ENCODE data around the gene TENM3.

The TENM3 gene

GRCh38 chr4:182475539-182475938 lies 232.3 kb downstream of the TENM3 start:
- Histone ChIP-seq H3K27ac (ENCODE audit: low read depth, low read length) (no peak overlapping the region), H3K4me1 (ENCODE audit: control insufficient read depth, insufficient read depth, low read length, unreplicated experiment) (no peaks in the 10 kb centered on the region), H3K36me3 (ENCODE audit: insufficient read depth, low read length) (no peaks in the 10 kb centered on the region), H3K27me3 (ENCODE audit: insufficient read depth, low read length) (no peaks in the 10 kb centered on the region), H3K79me2 (ENCODE audit: control insufficient read depth, insufficient read depth, low read length, unreplicated experiment) (no peaks in the 10 kb centered on the region), H3K4me3 (ENCODE audit: low read depth, low read length) (no peak overlapping the region), H2AFZ (ENCODE audit: low read length, unreplicated experiment) (no peak overlapping the region)

DNA sequence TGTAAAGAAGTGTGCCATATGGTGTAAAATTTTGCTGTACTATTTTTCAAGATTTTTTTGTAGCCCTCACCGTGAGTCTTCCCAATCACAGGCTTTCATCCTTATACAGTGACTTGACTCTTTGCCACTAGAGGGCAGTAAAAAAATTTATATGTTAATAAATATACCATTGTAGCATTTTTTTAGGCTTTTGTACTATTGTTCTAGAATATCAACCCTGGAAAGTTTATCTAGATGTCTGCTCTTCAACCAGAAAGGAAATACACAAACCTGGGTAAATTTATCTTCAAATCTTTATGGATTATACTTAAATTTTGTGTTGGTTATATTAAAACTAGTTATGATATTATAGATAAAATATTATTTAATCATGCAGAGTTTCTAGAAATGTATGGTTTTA lies 235.3 kb downstream of the TENM3 start:
- Histone ChIP-seq H3K36me3 (ENCODE audit: insufficient read depth, low read length) (no peaks in the 10 kb centered on the region), H3K27ac (ENCODE audit: low read depth, low read length) (no peak overlapping the region), H3K4me3 (ENCODE audit: low read depth, low read length) (no peak overlapping the region), H3K27me3 (ENCODE audit: insufficient read depth, low read length) (no peaks in the 10 kb centered on the region), H3K4me1 (ENCODE audit: control insufficient read depth, insufficient read depth, low read length, unreplicated experiment) (no peaks in the 10 kb centered on the region), H2AFZ (ENCODE audit: low read length, unreplicated experiment) (no peak overlapping the region), H3K79me2 (ENCODE audit: control insufficient read depth, insufficient read depth, low read length, unreplicated experiment) (no peaks in the 10 kb centered on the region)

GRCh38 chr4:182483685-182484084 lies 240.5 kb downstream of the TENM3 start:
- no peaks in the 10 kb centered on the region for H3K79me2 ChIP-seq (ENCODE audit: control insufficient read depth, insufficient read depth, low read length, unreplicated experiment)
- no peaks in the 10 kb centered on the region; the same call in 1 of the 2 replicates for H3K36me3 ChIP-seq (ENCODE audit: insufficient read depth, low read length)
- no peak overlapping the region for H3K4me3 ChIP-seq (ENCODE audit: low read depth, low read length)
- H3K27me3 ChIP-seq (ENCODE audit: insufficient read depth, low read length) = no peaks in the 10 kb centered on the region
- no peak overlapping the region for H3K27ac ChIP-seq (ENCODE audit: low read depth, low read length)
- no peak overlapping the region for H2AFZ ChIP-seq (ENCODE audit: low read length, unreplicated experiment)
- no peaks in the 10 kb centered on the region for H3K4me1 ChIP-seq (ENCODE audit: control insufficient read depth, insufficient read depth, low read length, unreplicated experiment)

DNA sequence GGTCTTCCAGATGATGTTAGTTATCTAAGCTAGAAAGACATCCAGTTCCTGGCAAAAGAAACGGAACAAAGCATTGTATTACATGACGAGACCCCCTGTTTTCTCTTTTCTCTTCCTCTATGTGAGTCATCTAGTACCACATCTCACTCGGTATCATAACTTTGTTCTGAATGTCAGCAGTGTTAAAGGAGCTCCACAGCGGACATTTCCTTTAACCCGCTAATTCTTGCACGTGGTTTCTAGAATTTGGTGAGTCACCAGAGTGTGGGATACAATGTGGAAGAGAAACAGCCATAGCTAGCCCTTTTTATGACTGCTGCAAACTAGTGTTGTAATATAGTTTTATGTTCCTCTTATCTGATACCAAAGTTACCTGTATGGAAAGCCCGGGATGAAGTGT lies 243.7 kb downstream of the TENM3 start:
- H3K4me3 ChIP-seq (ENCODE audit: low read depth, low read length) = no peak overlapping the region

DNA sequence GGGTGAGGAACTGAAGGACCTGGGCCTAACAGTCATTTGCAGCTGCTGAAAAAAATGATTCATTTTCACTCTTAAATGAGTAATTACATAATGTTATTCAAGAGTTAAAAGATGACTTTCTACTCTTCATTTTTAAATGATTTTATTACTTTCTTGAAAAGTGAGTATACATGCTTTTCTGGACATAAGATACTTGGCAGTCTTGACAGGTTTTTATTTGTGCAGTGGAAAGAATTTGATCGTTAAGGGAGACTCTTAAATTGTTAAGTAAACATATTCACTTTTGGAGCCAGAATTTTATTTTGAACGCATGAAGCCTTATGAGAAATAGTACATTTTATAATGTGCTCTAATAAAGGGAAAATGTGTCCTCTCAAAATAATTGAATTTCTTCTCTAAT lies 245.7 kb downstream of the TENM3 start:
- no peaks in the 10 kb centered on the region for H3K79me2 ChIP-seq (ENCODE audit: control insufficient read depth, insufficient read depth, low read length, unreplicated experiment)
- H3K4me3 ChIP-seq (ENCODE audit: low read depth, low read length) = no peak overlapping the region
- no peak overlapping the region for H3K27ac ChIP-seq (ENCODE audit: low read depth, low read length)
- H3K36me3 ChIP-seq (ENCODE audit: insufficient read depth, low read length) = no peaks in the 10 kb centered on the region; the same call in 1 of the 2 replicates
- peaks cover 14% of the 10 kb centered on the region for H3K4me1 ChIP-seq (ENCODE audit: control insufficient read depth, insufficient read depth, low read length, unreplicated experiment)
- H2AFZ ChIP-seq (ENCODE audit: low read length, unreplicated experiment) = no peak overlapping the region
- H3K27me3 ChIP-seq (ENCODE audit: insufficient read depth, low read length) = no peaks in the 10 kb centered on the region

More for the DNA sequence above, 243.7 kb downstream of the TENM3 start:
- Histone ChIP-seq H3K36me3 (ENCODE audit: insufficient read depth, low read length) (no peaks in the 10 kb centered on the region; the same call in 1 of the 2 replicates), H3K79me2 (ENCODE audit: control insufficient read depth, insufficient read depth, low read length, unreplicated experiment) (no peaks in the 10 kb centered on the region), H3K27me3 (ENCODE audit: insufficient read depth, low read length) (no peaks in the 10 kb centered on the region), H3K4me1 (ENCODE audit: control insufficient read depth, insufficient read depth, low read length, unreplicated experiment) (peaks cover 3% of the 10 kb centered on the region), H3K27ac (ENCODE audit: low read depth, low read length) (no peak overlapping the region), H2AFZ (ENCODE audit: low read length, unreplicated experiment) (no peak overlapping the region)

DNA sequence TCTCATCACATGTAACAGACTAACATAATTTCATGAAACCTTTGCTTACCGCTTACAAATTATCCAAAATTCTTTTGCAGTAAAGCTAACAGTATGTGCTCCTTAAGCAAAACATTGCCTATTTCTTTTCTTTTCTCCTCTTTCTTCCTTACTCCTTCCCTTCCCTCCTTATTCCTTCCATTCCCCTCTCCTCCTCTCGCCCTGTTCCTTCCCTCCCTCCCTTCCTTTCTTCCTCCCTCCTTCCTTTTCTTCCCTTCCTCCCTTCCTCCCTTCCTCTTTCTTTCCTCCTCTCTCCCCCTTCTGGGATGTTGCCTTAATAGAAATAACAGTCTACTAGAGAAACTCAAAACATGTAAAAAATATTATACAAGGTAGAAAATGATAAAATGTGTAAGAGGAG lies 246.4 kb downstream of the TENM3 start:
- peaks cover 14% of the 10 kb centered on the region for H3K4me1 ChIP-seq (ENCODE audit: control insufficient read depth, insufficient read depth, low read length, unreplicated experiment)
- no peak overlapping the region for H2AFZ ChIP-seq (ENCODE audit: low read length, unreplicated experiment)
- H3K79me2 ChIP-seq (ENCODE audit: control insufficient read depth, insufficient read depth, low read length, unreplicated experiment) = no peaks in the 10 kb centered on the region
- H3K36me3 ChIP-seq (ENCODE audit: insufficient read depth, low read length) = no peaks in the 10 kb centered on the region; the same call in 1 of the 2 replicates
- no peak overlapping the region for H3K27ac ChIP-seq (ENCODE audit: low read depth, low read length)
- H3K4me3 ChIP-seq (ENCODE audit: low read depth, low read length) = no peak overlapping the region
- H3K27me3 ChIP-seq (ENCODE audit: insufficient read depth, low read length) = no peaks in the 10 kb centered on the region

GRCh38 chr4:182491719-182492118 lies 248.5 kb downstream of the TENM3 start:
- Histone ChIP-seq H2AFZ (ENCODE audit: low read length, unreplicated experiment) (peak overlapping the region; percentile 85), H3K4me1 (ENCODE audit: control insufficient read depth, insufficient read depth, low read length, unreplicated experiment) (peaks cover 14% of the 10 kb centered on the region), H3K27me3 (ENCODE audit: insufficient read depth, low read length) (no peaks in the 10 kb centered on the region), H3K4me3 (ENCODE audit: low read depth, low read length) (peak overlapping the region; percentile 68), H3K27ac (ENCODE audit: low read depth, low read length) (peak overlapping the region; percentile 86), H3K36me3 (ENCODE audit: insufficient read depth, low read length) (no peaks in the 10 kb centered on the region; the same call in 1 of the 2 replicates), H3K79me2 (ENCODE audit: control insufficient read depth, insufficient read depth, low read length, unreplicated experiment) (no peaks in the 10 kb centered on the region)

GRCh38 chr4:182492423-182492822 lies 249.2 kb downstream of the TENM3 start:
- Histone ChIP-seq H3K27ac (ENCODE audit: low read depth, low read length) (peak overlapping the region; percentile 86), H3K4me1 (ENCODE audit: control insufficient read depth, insufficient read depth, low read length, unreplicated experiment) (peaks cover 14% of the 10 kb centered on the region), H3K79me2 (ENCODE audit: control insufficient read depth, insufficient read depth, low read length, unreplicated experiment) (no peaks in the 10 kb centered on the region), H3K4me3 (ENCODE audit: low read depth, low read length) (peak overlapping the region; percentile 68), H3K27me3 (ENCODE audit: insufficient read depth, low read length) (no peaks in the 10 kb centered on the region), H3K36me3 (ENCODE audit: insufficient read depth, low read length) (no peaks in the 10 kb centered on the region; the same call in 1 of the 2 replicates), H2AFZ (ENCODE audit: low read length, unreplicated experiment) (peak overlapping the region; percentile 85)

GRCh38 chr4:182493377-182493776 lies 250.2 kb downstream of the TENM3 start:
- H3K36me3 ChIP-seq (ENCODE audit: insufficient read depth, low read length) = no peaks in the 10 kb centered on the region
- H3K4me1 ChIP-seq (ENCODE audit: control insufficient read depth, insufficient read depth, low read length, unreplicated experiment) = peaks cover 14% of the 10 kb centered on the region
- no peaks in the 10 kb centered on the region for H3K79me2 ChIP-seq (ENCODE audit: control insufficient read depth, insufficient read depth, low read length, unreplicated experiment)
- no peak overlapping the region for H2AFZ ChIP-seq (ENCODE audit: low read length, unreplicated experiment)
- no peaks in the 10 kb centered on the region for H3K27me3 ChIP-seq (ENCODE audit: insufficient read depth, low read length)
- no peak overlapping the region for H3K27ac ChIP-seq (ENCODE audit: low read depth, low read length)
- no peak overlapping the region for H3K4me3 ChIP-seq (ENCODE audit: low read depth, low read length)

GRCh38 chr4:182494103-182494502 lies 250.9 kb downstream of the TENM3 start:
- H3K27ac ChIP-seq (ENCODE audit: low read depth, low read length) = no peak overlapping the region

GRCh38 chr4:182495031-182495430 lies 251.8 kb downstream of the TENM3 start:
- Histone ChIP-seq H3K36me3 (ENCODE audit: insufficient read depth, low read length) (no peaks in the 10 kb centered on the region), H2AFZ (ENCODE audit: low read length, unreplicated experiment) (no peak overlapping the region), H3K4me1 (ENCODE audit: control insufficient read depth, insufficient read depth, low read length, unreplicated experiment) (peaks cover 14% of the 10 kb centered on the region), H3K79me2 (ENCODE audit: control insufficient read depth, insufficient read depth, low read length, unreplicated experiment) (no peaks in the 10 kb centered on the region), H3K4me3 (ENCODE audit: low read depth, low read length) (no peak overlapping the region), H3K27me3 (ENCODE audit: insufficient read depth, low read length) (no peaks in the 10 kb centered on the region), H3K27ac (ENCODE audit: low read depth, low read length) (no peak overlapping the region)

More at GRCh38 chr4:182494103-182494502, 250.9 kb downstream of the TENM3 start:
- Histone ChIP-seq H2AFZ (ENCODE audit: low read length, unreplicated experiment) (no peak overlapping the region), H3K36me3 (ENCODE audit: insufficient read depth, low read length) (no peaks in the 10 kb centered on the region), H3K79me2 (ENCODE audit: control insufficient read depth, insufficient read depth, low read length, unreplicated experiment) (no peaks in the 10 kb centered on the region), H3K4me1 (ENCODE audit: control insufficient read depth, insufficient read depth, low read length, unreplicated experiment) (peaks cover 14% of the 10 kb centered on the region), H3K4me3 (ENCODE audit: low read depth, low read length) (no peak overlapping the region), H3K27me3 (ENCODE audit: insufficient read depth, low read length) (no peaks in the 10 kb centered on the region)
